GM18873 (cell line): ENCODE results near the gene SOST.

ENCODE experiments used
- ATAC-seq: cut with Tn5 transposase; IDR thresholded peaks from one replicate; pipeline ENCODE4 v1.9.1; 2021; ENCODE audit warnings: mild to moderate bottlenecking, moderate library complexity, moderate number of reproducible peaks; ENCODE audit not compliant: unreplicated experiment, low FRiP score

SOST gene

DNA sequence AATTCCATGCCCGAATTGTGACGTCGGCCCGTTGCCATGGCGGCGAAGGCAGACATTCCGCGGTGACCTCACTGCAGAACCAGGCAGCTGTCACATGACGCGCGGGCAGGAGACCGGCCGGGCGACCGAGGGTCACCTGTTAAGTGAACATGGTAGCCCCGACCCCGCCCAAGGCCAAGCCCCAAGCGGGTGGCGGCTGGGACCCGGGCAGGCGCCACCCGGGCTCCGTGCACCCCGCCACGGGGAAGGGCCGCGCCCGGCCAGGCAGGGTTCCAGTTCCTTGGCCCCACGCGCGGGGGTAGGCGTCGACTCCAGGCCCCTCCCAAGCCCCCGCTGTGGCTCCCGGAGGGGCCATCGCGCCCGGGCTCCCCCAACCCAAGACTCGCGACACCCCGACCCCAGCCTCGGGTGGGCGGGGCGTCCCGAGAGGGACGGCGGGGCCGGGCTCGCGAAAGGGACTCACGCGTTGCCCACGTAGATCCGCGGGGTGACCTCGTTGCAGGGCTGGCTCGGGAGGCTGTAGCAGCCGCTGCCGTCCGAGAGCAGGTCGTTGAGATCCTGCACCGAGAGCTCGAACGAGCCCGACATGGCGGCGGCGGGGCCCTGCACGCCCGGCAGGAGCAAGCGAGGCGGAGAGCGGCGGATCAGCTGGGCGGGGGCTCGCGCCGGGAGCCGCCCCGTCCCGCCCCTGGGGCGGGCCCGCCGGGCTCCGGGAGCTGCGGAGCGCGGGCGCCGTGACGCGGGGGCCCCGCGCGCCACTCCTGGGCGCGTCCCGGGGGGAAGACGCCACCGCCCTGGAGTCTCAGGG lies 19.9 kb upstream of the SOST start, which contains the start of gene DUSP3:
Gene DUSP3, minus strand, starts transcription at position 641 of the 808 bp plus-strand sequence. Its CDS starts 53 bp downstream, at position 588.
- ATAC-seq: no peak

DNA sequence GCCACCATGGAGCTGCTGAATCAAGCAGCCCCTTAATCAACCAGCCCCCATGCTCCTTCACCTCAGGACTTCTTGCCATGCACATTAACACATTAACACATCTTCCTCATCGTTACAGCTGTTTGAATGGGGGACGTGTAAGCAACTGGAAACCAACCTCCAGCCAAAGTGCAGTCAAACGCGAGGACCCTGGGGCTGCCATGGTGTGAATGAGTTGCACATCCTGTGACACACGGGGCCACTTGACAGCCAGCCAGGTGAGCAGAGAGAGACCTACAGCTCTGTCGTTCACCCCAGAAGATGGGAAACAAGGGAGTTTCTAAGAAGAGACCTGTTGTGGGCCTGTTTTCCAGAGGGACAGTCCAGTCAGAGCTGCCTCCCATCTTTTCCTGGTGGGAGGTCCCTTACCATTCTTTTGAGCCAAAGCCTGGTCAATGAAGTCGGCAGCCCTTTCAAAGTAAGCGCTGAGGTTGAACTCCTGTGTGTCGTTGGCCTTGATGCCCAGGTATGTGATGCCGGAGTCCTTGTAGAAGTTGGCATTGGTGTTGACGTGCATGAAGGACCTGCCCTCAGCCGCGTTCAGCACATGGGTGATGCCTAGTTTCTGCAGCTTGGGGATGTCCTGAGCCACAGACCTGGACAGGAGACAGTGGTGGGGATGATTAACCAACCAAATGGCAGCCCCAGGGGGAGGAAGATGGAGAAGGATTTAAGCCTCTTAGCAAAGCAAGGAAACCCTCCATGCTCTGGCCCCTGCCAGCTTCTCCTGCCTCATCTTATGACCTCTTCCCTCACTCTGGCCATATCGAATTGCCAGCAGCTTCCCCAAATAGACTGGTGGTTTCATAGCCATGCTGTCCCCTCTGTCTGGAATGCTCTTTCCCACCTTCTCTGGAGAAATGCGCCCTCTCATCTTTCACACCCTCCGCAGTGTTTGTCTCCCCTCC lies 16.0 kb upstream of the SOST start:
- no peak for ATAC-seq

DNA sequence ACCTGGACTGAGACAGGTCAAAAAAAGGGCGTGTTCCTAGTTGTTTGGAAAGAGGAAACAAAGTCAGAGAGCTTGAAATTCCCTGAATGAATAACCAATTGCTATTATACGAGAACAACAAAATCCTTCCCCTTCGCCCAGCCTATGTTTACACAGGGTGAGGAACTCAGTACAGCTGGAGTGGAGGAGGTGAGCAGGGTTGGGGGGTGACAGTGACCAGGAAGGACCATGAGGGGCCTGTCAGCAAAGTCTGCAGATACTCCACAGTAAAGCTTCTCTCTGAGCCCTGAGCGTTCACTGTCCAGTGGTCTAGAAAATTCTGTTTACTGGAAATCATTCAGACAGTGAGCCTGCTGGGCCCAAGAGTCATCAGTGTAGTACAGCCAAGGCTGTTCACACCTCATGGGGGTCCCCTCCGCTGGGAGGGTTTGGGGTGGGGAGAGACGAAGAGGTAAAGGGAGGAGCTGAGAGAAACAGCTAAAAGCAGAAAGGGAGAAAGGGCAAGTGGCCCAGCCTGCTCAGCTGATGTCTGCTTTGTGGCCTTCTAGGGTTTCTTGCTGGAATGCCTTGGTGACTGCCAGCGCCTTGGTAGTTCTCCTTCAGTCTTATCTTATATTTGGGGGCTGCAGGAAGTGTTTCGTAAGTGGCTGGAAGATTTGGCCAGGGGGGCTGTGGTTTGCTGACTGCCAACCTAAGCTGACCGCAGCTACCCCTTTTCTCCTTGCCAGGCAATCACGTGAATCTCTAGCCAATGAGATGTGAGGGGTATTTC lies 14.5 kb upstream of the SOST start:
- ATAC-seq: no peak

DNA sequence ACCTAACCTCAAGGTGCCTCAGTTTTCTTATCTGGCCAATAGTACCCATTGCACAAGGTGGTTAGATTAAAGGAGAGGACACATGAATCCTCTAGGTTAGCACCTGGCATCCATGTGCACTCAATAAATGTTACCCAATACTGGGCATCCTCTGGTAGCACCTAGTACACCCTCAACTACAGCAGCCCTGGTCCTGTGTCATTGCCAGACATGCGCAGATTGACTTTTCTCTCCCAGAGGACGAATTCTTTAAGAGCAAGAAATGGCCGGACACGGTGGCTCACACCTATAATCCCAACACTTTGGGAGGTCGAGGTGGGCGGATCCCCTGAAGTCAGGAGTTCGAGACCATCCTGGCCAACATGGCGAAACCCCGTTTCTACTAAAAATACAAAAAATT lies 12.9 kb upstream of the SOST start:
- ATAC-seq: no peak

DNA sequence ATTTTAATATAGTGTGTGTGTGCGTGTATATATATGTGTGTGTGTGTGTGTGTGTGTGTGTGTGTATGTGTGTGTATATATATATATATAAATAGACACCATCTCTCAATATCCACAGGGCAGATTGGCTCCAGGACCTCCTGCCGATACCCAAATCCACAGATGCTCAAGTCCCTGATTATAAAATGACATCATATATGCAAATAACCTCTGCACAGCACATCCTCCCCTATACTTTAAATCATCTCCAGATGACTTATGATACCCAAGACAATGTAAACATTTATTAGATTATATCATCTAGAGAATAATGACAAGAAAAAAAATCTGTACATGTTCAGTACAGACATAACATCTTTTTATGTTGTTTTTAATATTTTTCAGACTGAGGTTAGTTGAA lies 12.4 kb upstream of the SOST start:
- ATAC-seq: no peak

DNA sequence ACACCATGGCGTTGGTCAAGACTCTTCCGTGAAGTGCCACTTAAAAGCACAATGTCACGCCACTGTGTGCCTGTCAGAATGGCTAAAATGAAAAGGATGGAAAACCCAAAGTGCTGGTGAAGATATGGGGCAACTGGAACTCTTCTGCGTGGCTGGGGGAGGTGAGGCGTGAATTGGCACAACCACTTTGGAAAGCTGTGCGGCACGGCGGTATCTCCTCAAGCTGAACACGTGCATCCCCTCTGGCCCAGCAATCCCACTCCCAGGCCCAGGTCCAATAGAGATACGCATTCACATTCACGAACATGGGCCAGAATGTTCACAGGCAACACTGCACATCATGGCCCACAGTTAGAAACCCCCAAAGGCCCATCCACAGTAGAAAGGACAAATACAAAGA lies 11.3 kb upstream of the SOST start:
- no peak for ATAC-seq

DNA sequence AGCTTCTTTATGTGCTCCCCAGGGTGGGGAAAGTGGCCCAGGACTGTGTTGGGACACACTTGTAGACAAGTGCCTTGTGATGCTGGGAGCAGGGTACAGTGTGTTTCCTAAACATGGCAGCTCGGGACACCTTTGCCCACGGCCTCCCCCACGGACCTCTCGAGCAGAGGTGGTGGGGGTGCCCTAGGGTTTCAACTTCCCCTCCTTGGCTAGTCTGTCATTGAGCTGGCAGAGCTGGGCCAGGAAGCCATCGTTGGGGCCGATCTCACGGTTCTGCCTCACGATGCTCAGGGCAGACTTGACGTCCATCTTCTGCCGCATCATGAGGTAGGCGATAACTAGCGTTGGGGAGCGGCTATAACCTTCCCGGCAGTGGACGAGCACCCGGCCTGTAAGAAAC lies 10.8 kb upstream of the SOST start:
- ATAC-seq: no peak

DNA sequence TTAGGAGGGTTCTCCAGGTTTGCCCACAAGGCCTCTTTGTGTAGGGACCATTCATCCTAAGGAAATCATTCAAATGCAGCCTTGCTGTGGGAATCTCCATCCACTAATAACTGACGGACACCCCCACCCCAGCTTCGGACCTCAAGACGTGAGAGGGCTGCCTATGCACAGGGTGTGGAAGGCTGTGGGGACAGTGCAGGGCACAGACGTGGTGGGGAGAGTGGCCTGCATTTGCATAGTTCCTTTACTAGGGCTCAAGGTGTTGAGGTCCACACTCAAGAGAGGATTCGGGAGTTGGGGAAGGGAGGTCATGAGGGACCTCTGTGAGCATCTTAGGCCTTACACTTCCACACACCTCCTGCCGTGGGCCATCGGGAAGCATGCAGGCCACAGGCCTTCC lies 10.4 kb upstream of the SOST start:
- no peak for ATAC-seq

DNA sequence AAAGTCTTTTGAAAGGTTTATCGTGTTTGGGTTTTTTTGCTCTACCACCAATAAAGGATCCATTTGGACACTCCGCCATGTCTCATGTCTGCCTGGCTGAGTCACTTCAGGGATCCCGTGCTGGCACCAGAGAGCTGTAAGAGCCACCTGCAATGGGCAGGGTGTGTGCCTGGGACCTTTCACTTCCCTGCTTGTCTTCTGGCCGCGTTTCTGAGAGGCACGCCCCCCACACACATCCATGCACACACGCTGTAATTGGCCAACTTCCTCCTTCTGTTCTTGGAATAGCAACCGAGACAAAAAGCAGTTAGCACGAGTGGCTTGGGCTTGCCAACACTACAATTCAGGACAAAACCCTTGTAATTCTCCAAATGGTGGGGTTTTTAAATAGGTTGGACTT lies 9.8 kb upstream of the SOST start:
- no peak for ATAC-seq

DNA sequence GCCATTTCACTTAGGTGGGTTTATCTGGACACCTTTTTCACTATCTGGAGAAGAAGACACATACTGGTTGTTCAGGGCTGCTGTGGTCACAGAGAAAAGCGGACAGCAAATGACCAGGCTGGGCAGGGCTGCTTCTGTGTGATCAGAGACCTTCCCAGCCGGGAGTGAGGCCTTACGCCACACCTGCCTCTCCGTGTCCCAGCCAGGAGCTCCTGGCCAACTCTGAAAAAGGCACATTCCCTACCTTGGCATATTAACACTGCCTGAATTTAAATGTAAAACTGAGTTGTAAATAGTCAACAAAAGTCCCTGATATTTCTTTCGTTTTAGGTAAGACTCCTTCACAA lies 9.1 kb upstream of the SOST start:
- no peak for ATAC-seq

DNA sequence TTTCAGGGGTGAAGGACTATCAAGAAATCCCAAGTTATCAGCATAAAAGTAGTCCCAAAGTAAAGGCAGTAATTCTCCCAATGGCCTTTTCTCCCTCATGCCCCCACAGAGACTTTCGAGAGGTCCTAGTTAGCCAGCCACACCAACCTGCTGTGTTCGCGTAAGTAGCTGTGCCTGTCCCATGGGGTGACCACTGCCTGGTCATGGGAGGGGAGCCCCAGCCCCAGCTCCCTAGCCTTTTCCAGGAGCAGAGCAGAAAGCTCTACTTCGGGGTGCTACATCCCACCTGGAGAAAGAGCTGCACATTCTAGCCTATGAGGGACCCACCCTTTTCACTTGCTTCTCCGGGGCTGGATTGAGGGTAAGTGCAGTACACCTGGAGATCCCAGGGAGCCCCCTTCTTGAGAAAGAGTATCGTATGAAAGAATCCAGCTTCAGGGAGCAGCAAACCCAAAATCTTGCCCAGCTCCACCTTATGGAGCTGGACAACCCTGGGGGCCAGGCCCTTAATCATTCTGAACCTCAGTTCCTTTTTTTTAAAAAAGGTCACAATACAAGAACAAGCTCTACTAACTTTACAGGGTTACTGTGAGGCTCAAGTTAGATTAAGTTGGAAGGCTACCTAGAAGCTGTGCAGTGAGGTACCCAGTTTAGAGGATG lies 8.6 kb upstream of the SOST start:
- ATAC-seq: no peak

DNA sequence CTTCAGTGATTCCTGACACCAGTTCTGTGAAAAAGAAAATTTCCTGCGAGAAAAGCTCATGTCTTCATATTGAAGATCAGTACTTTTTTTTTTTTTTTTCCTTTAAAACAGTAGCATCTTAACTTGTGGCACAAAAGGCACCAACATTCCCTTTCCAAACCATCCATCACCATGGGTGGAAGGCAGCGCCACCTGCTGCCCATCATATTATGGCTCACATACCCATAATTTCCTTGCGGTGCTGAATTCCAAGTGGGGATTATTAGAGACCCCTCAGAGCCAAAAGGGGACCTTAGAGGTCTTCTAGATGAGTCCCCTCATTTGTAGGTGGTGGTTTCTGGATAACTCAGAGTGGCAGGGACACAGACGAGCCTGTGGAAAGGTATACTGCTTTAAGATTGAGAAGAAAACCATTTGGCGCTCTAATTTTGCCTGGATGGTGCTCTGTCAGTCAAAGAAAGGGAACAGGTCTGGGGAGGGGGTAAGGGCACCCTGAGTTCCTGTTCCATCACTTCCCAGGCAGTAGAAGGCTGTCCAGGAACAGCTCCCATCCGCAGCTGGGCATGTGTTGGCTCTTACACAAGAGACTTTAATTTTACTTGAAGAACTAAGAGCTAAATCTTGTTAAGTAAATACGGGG lies 7.9 kb upstream of the SOST start:
- ATAC-seq: no peak

DNA sequence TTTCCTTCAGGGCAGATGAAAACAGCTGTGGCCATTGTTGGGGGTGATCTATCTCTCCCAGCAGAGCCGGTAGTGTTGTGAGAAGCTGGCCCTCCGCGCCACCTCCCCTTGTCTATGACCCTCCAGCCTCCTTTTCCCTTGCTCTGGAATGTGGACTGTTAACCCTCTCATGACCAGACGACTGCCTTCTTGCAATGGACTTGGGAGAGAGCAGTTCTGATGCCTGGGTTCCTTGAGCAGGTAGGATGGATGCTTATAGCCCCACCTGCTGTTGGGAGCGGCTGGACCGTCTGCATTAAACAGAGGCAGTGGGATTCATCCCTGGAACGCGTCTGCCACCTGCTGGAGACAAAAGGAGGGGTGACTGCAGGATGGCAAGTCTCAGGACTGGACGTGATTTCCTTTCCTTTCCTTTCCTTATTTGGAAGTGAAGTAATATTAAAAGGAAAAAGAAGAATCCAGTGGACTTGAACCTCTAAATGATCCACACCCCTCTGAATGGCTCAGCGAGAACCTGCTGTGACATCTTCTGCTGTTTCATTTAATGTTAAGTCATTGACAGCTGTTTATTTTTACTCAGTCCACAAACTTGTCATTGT lies 1.8 kb upstream of the SOST start:
- no peak for ATAC-seq

DNA sequence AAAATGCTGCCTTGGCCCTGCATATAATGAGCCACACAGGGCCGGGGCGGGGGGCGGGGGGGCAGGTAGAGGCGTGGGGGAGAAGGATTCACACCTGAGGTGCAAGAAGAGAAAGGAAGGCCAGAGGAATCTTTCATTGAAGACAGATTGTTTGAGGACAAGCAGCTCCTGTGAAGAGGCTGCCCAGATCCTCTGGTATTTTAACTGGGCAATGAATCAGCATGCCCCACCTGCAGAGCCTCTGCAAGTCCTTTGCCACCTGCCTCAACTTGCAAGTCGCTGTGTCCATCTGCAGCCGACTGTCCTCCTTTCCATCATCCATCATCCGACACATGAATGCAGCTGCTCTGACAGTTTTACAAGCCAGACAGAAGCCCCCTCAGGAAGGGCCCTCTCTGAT lies 1.2 kb upstream of the SOST start:
- no peak for ATAC-seq

DNA sequence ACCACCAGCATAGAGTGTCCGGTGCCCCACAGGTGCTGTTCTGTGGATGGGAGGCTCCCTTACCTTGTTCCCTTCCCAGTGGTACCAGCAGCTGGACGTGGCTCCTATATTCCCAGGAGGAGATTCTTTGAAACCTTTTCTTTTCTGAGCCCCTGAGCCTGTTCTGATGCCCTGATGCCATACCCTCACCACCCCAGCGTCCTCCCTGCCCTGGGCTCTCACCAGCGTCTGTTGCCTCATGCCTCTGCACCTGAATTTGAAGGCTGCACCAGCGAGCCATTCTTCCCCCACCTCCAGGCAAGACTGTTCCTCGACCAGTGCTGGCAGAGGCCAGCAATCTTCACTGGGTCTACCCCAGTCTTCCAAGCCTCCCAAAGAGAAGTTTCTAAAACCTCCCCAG lies 505 bp downstream of the SOST start:
- no peak for ATAC-seq

DNA sequence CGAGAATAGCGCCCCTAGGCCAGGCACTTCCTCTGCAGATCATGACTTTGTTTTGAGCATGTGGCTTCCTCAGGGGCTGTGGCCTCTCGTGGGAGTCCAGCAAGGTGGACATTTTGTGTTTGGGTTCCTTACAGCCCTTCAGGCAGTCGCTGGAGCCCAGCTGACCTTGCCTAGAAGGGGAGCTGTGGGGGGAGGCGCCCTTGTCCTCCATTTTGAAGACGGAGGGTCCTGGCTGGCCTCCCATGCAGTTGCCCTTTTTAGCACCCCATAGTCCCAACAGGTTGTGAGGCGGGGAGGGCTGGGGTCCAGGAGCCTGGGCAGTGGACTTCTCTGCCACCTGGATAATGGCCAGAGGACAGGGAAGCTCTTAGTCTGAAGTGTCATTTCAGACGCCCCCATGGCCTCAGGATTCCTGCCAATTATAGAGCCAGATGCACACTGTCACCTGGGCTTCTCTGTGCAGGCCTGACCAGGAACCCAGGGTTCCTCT lies 1.4 kb downstream of the SOST start:
- ATAC-seq: no peak

DNA sequence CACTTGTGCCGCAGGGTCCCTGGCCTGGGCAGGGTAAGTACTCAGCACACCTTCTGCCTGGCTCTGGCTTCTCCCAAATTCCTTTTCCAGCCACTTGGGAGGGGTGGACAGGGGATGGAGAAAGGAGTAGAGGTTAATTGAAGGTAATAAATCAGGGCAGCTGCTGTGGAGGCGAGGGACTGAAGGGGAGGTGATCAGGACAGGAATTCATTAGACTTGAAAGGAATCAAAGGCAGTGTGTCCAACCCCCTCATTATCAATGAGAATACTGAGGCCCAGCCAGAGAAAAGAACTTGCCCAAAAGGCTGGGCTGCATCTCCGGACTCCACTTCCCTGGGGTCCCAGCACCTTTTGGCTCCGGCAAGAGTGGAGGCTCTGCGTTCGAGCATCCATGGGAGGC lies 2.4 kb downstream of the SOST start:
- no peak for ATAC-seq

DNA sequence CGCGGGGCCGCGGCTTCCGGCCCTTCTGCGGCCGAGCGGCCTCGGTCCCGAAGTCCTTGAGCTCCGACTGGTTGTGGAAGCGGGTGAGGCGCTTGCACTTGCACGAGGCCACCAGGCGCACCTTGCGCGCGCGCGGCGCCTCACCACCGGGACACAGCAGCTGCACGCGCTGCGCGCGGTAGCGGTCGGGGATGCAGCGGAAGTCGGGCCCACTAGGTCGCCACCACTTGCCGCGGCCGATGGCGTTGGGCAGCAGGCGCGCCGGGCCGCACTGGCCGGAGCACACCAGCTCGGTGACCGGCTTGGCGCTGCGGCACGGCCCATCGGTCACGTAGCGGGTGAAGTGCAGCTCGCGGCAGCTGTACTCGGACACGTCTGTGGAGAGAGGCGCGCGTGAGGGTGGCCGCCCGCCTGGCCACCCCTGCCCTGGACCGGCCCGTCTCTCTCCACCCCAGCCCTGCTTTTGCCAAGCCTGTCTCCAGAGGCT lies 3.2 kb downstream of the SOST start:
- ATAC-seq: no peak

DNA sequence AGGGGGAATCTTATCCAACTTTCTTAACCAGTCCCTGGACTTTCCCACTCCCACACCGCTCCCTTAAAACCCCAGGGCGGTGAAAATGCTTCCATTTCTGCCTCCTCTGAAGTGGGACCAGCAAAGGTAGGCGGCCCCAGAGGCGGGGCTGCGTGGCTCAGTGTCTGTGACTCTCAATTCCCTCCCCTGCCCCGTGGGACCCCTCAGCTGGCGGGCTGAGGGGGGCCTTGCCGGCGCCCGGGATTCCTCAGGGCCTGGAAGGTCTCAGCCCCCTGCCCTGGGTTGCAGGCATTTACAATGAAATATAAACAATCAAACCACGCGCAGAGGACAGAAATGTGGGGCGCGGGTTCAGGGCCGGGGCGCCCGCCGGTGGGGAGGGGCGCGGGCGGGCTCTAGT lies 3.6 kb downstream of the SOST start:
- no peak for ATAC-seq
